Kidney epithelial cell (primary cell): Measurements from ENCODE around the gene RP2. TPM values are rescaled to one million over a fixed set of nuclear protein-coding genes. Genes with fewer than 3 reads are reported as not detected.

Experiments
- DNase-seq: peaks from one replicate; pipeline ENCODE4 v3.0.0-alpha.2; 2010; ENCODE audit warnings: low read depth
- H3K27me3 ChIP-seq: 2 replicates; pipeline ENCODE4 v1.6.0; 2011; ENCODE audit warnings: low read length; ENCODE audit not compliant: control insufficient read depth, insufficient read depth
- H3K36me3 ChIP-seq: 2 replicates; pipeline ENCODE4 v1.5.1; 2011; ENCODE audit warnings: low read length; ENCODE audit not compliant: control insufficient read depth, insufficient read depth
- H3K4me3 ChIP-seq: 2 replicates; pipeline ENCODE4 v1.5.1; 2011; ENCODE audit warnings: low read depth, mild to moderate bottlenecking, control low read depth, low read length
- total RNA-seq: library from RNA; depleted of rRNA; stranded (reverse); fragments of >200 nt; gene quantifications from 2 replicates; pipeline ENCODE4 v1.2.3, GENCODE V29; 2015
- TF ChIP-seq, protein P1 (sequence below): IDR thresholded peaks from 2 replicates; pipeline ENCODE4 v1.5.1; 2011; ENCODE audit warnings: mild to moderate bottlenecking, moderate library complexity, low read length, control low read depth, inconsistent platforms; ENCODE audit not compliant: insufficient read depth, poor library complexity, severe bottlenecking

RP2 gene
- total RNA-seq, 1 donor from 2014 or later = 15.6 TPM

DNA sequence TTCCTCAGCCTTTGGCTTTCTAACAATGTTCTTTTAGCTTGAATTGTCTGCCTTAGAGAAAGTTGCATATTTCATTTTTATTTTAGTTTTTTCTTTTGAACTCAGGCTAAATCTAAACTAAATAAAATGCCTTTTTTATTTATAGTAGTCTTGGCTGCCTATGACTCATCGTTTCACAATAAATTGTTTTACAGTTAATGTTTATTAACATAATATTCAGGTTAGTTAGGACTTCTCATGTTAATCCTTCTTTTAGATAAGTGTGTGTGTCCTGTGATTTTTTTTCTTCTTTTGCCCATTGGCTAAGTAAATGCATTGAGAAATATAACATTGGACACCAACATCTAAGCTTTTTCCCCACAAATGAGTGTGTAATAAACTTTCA lies 1.6 kb downstream of the RP2 start:
- Histone ChIP-seq H3K36me3 (no peaks in the 10 kb centered on the region), H3K4me3 (peak overlapping the region; percentile 83), H3K27me3 (no peaks in the 10 kb centered on the region)
- TF ChIP-seq, protein P1, sequence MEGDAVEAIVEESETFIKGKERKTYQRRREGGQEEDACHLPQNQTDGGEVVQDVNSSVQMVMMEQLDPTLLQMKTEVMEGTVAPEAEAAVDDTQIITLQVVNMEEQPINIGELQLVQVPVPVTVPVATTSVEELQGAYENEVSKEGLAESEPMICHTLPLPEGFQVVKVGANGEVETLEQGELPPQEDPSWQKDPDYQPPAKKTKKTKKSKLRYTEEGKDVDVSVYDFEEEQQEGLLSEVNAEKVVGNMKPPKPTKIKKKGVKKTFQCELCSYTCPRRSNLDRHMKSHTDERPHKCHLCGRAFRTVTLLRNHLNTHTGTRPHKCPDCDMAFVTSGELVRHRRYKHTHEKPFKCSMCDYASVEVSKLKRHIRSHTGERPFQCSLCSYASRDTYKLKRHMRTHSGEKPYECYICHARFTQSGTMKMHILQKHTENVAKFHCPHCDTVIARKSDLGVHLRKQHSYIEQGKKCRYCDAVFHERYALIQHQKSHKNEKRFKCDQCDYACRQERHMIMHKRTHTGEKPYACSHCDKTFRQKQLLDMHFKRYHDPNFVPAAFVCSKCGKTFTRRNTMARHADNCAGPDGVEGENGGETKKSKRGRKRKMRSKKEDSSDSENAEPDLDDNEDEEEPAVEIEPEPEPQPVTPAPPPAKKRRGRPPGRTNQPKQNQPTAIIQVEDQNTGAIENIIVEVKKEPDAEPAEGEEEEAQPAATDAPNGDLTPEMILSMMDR = no peak
- DNase-seq = no peak

DNA sequence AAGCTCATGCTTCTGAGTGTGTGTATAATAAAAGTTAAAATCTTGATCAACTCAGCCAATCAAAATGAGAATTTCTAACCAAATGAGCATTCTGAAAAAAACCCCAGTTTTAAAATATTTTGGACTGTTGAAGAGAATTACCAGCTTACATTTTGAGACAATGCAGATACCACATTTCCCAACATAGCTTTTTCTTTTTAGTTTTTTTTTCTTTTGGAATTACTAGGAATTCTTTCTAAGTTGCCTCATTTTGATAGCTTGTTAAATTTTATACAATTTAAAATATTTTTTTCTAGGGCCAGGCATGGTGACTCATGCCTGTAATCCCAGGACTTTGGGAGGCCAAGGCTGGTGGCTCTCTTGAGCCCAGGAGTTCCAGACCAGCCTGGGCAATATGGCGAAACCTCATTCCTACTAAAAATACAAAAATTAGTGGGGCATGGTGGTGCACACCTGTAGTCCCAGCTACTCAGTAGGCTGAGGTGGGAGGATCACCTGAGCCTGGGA lies 2.2 kb downstream of the RP2 start:
- Histone ChIP-seq H3K36me3 (no peaks in the 10 kb centered on the region), H3K4me3 (no peak overlapping the region), H3K27me3 (no peaks in the 10 kb centered on the region)
- no peak for DNase-seq
- TF ChIP-seq, protein P1 = no peak

DNA sequence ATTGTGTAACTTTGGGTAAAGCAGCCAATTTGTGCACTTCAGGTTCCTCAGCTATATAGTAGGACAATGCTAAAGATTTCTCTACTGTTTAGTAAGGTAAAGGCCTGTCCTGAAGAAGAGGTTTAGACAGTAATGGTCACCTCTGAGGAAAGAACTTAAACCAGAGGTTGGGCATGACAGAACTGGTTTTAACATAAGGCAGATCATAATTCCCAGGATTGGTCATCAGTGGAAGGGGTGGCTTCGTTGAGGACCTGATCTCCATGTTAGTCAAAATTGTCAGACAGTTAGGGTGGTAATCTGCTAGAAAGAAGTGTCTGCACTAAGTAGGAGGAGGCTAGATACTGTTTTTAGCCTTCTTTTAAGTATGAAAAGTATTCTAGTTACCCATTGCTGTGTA lies 4.1 kb downstream of the RP2 start:
- Histone ChIP-seq H3K27me3 (no peaks in the 10 kb centered on the region), H3K36me3 (no peaks in the 10 kb centered on the region), H3K4me3 (no peak overlapping the region)
- TF ChIP-seq, protein P1 = no peak
- DNase-seq = no peak

DNA sequence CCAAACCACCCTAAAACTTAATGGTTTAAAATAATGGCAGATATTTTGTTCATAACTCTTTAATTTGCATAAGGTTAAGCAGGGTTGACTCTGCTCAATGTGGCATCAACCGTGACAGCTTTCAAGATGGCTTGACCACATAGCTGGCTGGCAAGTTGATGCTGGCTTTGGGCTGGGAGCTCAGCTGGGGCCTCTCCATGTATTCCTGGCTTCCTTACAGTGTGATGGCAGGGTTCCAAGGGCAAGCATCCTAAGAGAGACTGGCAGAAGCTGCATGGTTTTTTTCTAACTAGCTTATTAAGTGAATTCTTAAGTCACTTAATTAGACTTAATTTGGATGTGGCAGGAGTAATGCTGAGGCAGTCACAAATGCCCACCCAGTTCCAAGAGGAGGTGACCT lies 4.5 kb downstream of the RP2 start:
- H3K4me3 ChIP-seq = no peak overlapping the region
- TF ChIP-seq, protein P1 = no peak
- no peak for DNase-seq
- no peaks in the 10 kb centered on the region for H3K36me3 ChIP-seq
- H3K27me3 ChIP-seq = no peaks in the 10 kb centered on the region

DNA sequence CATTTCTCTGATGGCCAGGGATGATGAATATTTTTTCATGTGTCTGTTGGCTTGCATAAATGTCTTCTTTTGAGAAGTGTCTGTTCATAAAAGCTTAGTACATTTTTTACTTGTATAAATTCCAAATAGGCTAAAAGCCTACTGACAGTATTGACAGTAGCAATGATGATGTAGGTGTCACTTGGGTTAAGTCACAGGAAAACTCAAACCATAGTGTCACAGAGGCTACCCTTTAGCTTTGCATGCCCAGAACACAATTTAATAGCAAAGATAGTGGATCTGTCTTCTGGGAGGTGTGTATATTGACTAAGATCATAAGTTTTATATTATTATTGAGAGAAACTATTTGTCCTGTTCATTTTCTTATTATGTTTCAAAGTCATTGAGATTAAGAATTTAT lies 8.1 kb downstream of the RP2 start:
- no peak for DNase-seq
- H3K27me3 ChIP-seq = no peaks in the 10 kb centered on the region
- H3K36me3 ChIP-seq = no peaks in the 10 kb centered on the region
- H3K4me3 ChIP-seq = no peak overlapping the region
- TF ChIP-seq, protein P1 = no peak

DNA sequence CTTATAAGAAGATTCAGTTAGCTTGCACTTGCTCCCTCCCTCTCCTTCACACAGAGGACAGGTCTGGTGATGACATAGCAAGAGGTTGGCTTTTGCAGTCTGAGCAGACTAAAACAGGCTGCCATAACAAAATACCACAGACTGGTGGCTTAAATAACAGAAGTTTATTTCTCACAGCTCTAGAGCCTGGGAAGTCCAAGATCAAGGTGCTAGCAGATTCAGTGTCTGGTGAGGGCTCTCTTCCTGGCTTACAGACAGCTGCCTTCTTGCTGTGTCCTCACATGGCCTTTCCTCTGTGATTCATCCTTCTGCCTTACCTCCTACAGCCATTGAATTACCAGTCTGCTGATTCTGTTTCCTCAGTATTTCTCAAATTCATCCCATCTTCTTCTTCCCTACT lies 13.1 kb downstream of the RP2 start:
- H3K27me3 ChIP-seq = no peaks in the 10 kb centered on the region
- no peak for DNase-seq
- no peak overlapping the region for H3K4me3 ChIP-seq
- H3K36me3 ChIP-seq = no peaks in the 10 kb centered on the region
- TF ChIP-seq, protein P1 = no peak
